ENCODE measurements around the gene FAM234B.

The FAM234B gene

GRCh38 chr12:13038491-13039161 lies 5.6 kb upstream of the FAM234B start:
- in situ Hi-C loops (cut with MboI; ENCODE audit: low pct_unique_long_range_greater_than_20kb, low sequenced_read_pairs, unreplicated experiment), result no loop called here
- no peak for DNase-seq (ENCODE audit: low spot score)
- no peak for TF ChIP-seq CTCF (IDR thresholded peaks at IDR 0.05; ENCODE audit: extremely low read depth, insufficient read depth, missing control alignments)

GRCh38 chr12:13039328-13039956 lies 4.7 kb upstream of the FAM234B start:
- in situ Hi-C loops (cut with MboI; ENCODE audit: low pct_unique_long_range_greater_than_20kb, low sequenced_read_pairs, unreplicated experiment), result no loop called here
- DNase-seq (ENCODE audit: low spot score), result no peak
- no peak for TF ChIP-seq CTCF (IDR thresholded peaks at IDR 0.05; ENCODE audit: extremely low read depth, insufficient read depth, missing control alignments)

GRCh38 chr12:13041224-13041623 lies 3.0 kb upstream of the FAM234B start:
- in situ Hi-C loops (cut with MboI; ENCODE audit: low pct_unique_long_range_greater_than_20kb, low sequenced_read_pairs, unreplicated experiment), result no loop called here
- no peak for TF ChIP-seq CTCF (IDR thresholded peaks at IDR 0.05; ENCODE audit: extremely low read depth, insufficient read depth, missing control alignments)
- no peak for DNase-seq (ENCODE audit: low spot score)

- no peak for TF ChIP-seq CTCF (IDR thresholded peaks at IDR 0.05; ENCODE audit: extremely low read depth, insufficient read depth, missing control alignments)
- in situ Hi-C loops (cut with MboI; ENCODE audit: low pct_unique_long_range_greater_than_20kb, low sequenced_read_pairs, unreplicated experiment), result no loop called here
- DNase-seq (ENCODE audit: low spot score), result no peak
Measured at GRCh38 chr12:13042666-13043230, 1.4 kb upstream of the FAM234B start.

- no peak for DNase-seq (ENCODE audit: low spot score)
- no peak for TF ChIP-seq CTCF (IDR thresholded peaks at IDR 0.05; ENCODE audit: extremely low read depth, insufficient read depth, missing control alignments)
- in situ Hi-C loops (cut with MboI; ENCODE audit: low pct_unique_long_range_greater_than_20kb, low sequenced_read_pairs, unreplicated experiment), result no loop called here
Measured at GRCh38 chr12:13044906-13045299, 722 bp downstream of the FAM234B start.

GRCh38 chr12:13045816-13046215 lies 1.6 kb downstream of the FAM234B start:
- DNase-seq (ENCODE audit: low spot score), result no peak
- TF ChIP-seq CTCF (IDR thresholded peaks at IDR 0.05; ENCODE audit: extremely low read depth, insufficient read depth, missing control alignments), result no peak
- in situ Hi-C loops (cut with MboI; ENCODE audit: low pct_unique_long_range_greater_than_20kb, low sequenced_read_pairs, unreplicated experiment), result no loop called here

Data from GM13977 (cell line).